ENCODE measurements around the gene KBTBD7. TPM values are rescaled to one million over a fixed set of nuclear protein-coding genes. Genes with fewer than 3 reads are reported as not detected.

The KBTBD7 gene
- total RNA-seq, 1 experiment from 2014 or later = 12.9 TPM

DNA sequence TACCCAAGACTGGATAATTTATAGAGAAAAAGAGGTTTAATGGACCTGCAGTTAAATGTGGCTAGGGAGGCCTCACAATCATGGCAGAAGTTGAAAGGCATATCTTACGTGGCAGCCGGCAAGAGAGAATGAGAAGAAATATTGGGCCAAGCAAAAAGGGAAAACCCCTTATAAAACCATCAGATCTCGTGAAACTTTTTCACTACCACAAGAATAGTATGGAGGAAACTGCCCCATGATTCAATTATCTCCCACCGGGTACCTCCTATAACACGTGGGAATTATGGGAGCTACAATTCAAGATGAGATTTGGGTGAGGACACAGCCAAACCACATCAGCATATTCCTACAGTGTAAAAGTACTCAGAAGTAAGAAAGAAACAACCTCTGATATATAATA, 4.7 kb upstream of the KBTBD7 start:
- Histone ChIP-seq H2BK15ac (ENCODE audit: low read depth, low read length) (no peak overlapping the region), H2AK5ac (ENCODE audit: insufficient read length, low read length) (no peak overlapping the region), H3T11ph (ENCODE audit: low read length) (no peak overlapping the region), H4K8ac (replicated peaks; ENCODE audit: insufficient read length, low read depth, low read length) (no peak overlapping the region), H2BK5ac (ENCODE audit: insufficient read length, low read length) (no peak overlapping the region), H3K79me2 (ENCODE audit: insufficient read depth, low read length) (no peaks in the 10 kb centered on the region), H3K18ac (ENCODE audit: insufficient read length, low read depth, low read length) (no peak overlapping the region), H3K27ac (ENCODE audit: insufficient read length, low read depth, low read length) (no peak overlapping the region), H3K27me3 (ENCODE audit: insufficient read depth, low read length) (no peaks in the 10 kb centered on the region), H3K9me3 (ENCODE audit: control insufficient read depth, low read depth, low read length) (no peaks in the 10 kb centered on the region), H4K5ac (ENCODE audit: insufficient read length, low read depth, low read length) (no peak overlapping the region), H3K79me1 (ENCODE audit: insufficient read depth, low read depth, low read length, poor library complexity, severe bottlenecking) (no peaks in the 10 kb centered on the region), H2BK20ac (ENCODE audit: low read depth, low read length, poor library complexity, severe bottlenecking) (no peak overlapping the region), H3K9ac (ENCODE audit: extremely low read depth, insufficient read length, low read length) (no peak overlapping the region), H4K91ac (ENCODE audit: insufficient read length, low read depth, low read length) (no peak overlapping the region), H3K14ac (ENCODE audit: insufficient read depth, low read length) (no peak overlapping the region), H2AFZ (ENCODE audit: low read length) (no peak overlapping the region), H3K4ac (ENCODE audit: low read depth, low read length) (no peak overlapping the region), H4K20me1 (ENCODE audit: control insufficient read depth, insufficient read depth, insufficient read length) (no peaks in the 10 kb centered on the region), H3K4me1 (ENCODE audit: insufficient read depth, low read length) (no peaks in the 10 kb centered on the region), H2BK120ac (ENCODE audit: low read depth, low read length, poor library complexity, severe bottlenecking) (no peak overlapping the region), H3K56ac (ENCODE audit: insufficient read length, low read depth, low read length) (no peak overlapping the region), H3K23me2 (ENCODE audit: insufficient read length, low read depth, low read length, poor library complexity, severe bottlenecking) (no peaks in the 10 kb centered on the region), H3K4me2 (ENCODE audit: insufficient read depth, insufficient read length, low read length) (no peak overlapping the region), H3K23ac (ENCODE audit: insufficient read length, low read depth, low read length) (no peak overlapping the region), H2BK12ac (ENCODE audit: insufficient read length, low read depth, low read length) (no peak overlapping the region)
- DNase-seq = no peak
- Mint-ChIP-seq H3K4me1 (peaks cover 1% of the 10 kb centered on the region in 2 experiments; a peak in 1 of 4 replicates), H3K36me3 (ENCODE audit: insufficient read depth in 1 of 3, low read depth in 3 of 3) (peaks cover 0 to 1% (median 0%) of the 10 kb centered on the region in 3 experiments; a peak in 2 of 7 replicates), H3K27me3 (ENCODE audit: low read depth) (no peaks in the 10 kb centered on the region), H3K27ac (no peak overlapping the region), H3K9me3 (peaks cover 1 to 2% of the 10 kb centered on the region in 2 experiments; a peak in 2 of 5 replicates), H3K4me3 (no peak overlapping the region)
- no CpG with 5 or more reads among the region's 5 CpGs for WGBS (ENCODE audit: extremely low coverage, insufficient read length, low lambda C conversion rate)
- TF ChIP-seq, protein P1, sequence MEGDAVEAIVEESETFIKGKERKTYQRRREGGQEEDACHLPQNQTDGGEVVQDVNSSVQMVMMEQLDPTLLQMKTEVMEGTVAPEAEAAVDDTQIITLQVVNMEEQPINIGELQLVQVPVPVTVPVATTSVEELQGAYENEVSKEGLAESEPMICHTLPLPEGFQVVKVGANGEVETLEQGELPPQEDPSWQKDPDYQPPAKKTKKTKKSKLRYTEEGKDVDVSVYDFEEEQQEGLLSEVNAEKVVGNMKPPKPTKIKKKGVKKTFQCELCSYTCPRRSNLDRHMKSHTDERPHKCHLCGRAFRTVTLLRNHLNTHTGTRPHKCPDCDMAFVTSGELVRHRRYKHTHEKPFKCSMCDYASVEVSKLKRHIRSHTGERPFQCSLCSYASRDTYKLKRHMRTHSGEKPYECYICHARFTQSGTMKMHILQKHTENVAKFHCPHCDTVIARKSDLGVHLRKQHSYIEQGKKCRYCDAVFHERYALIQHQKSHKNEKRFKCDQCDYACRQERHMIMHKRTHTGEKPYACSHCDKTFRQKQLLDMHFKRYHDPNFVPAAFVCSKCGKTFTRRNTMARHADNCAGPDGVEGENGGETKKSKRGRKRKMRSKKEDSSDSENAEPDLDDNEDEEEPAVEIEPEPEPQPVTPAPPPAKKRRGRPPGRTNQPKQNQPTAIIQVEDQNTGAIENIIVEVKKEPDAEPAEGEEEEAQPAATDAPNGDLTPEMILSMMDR (conservative IDR thresholded peaks at IDR 0.05) = no peak

Measured in H9 (cell line).